ENCODE results near the gene ZBTB21. TPM values are rescaled to one million over a fixed set of nuclear protein-coding genes. Genes with fewer than 3 reads are reported as not detected.

The ZBTB21 gene
- polyA plus RNA-seq, 2 of the 4 experiments (the other 2 are of a cell fraction), result 5.4 to 13.1 TPM

- no peak for FAIRE-seq
- Histone ChIP-seq H3K27ac (no peak overlapping the region), H3K4me3 (no peak overlapping the region), H3K4me1 (no peaks in the 10 kb centered on the region), H3K4me2 (no peak overlapping the region), H3K9me3 (no peaks in the 10 kb centered on the region)
- CTCF ChIA-PET, result no interaction called here
- TF ChIP-seq SREBF2 (IDR thresholded peaks at IDR 0.05) (no peak), ELK1 (IDR thresholded peaks at IDR 0.05; ENCODE audit: low read depth, low read length) (no peak), POLR2A (IDR thresholded peaks at IDR 0.05; ENCODE audit: low read length) (no peak), ZC3H11A (IDR thresholded peaks at IDR 0.05) (no peak), SMC3 (IDR thresholded peaks at IDR 0.05) (no peak), PHF8 (IDR thresholded peaks at IDR 0.05; ENCODE audit: borderline replicate concordance, low read depth) (no peak), USF2 (IDR thresholded peaks at IDR 0.05) (no peak), RFX5 (IDR thresholded peaks at IDR 0.05) (no peak), EP300 (IDR thresholded peaks at IDR 0.05) (no peak), CTCF (IDR thresholded peaks at IDR 0.05) (no peak), KDM1A (IDR thresholded peaks at IDR 0.05; ENCODE audit: low read depth) (no peak), HEYL (CRISPR knock-in tag; IDR thresholded peaks at IDR 0.05) (no peak), RARB (CRISPR knock-in tag; IDR thresholded peaks at IDR 0.05) (no peak), POLR2AphosphoS2 (conservative IDR thresholded peaks at IDR 0.05; ENCODE audit: low read length) (no peak), ESRRA (IDR thresholded peaks at IDR 0.05; ENCODE audit: borderline replicate concordance, low read length) (no peak)
- WGBS (ENCODE audit: missing lambda C conversion rate), result 73% methylated on average over 6 of the region's 6 CpGs
- no peak for ATAC-seq
- POLR2A ChIA-PET, result no interaction called here
- DNase-seq (ENCODE audit: low read depth in 1 of 2, low spot score in 1 of 2), result no peak
Observed at GRCh38 chr21:42027085-42027821, 17.1 kb upstream of the ZBTB21 start.

GRCh38 chr21:42026082-42026435, 15.9 kb upstream of the ZBTB21 start:
- TF ChIP-seq POLR2A (IDR thresholded peaks at IDR 0.05; ENCODE audit: low read length) (no peak), MYC (IDR thresholded peaks at IDR 0.05; ENCODE audit: borderline replicate concordance, low read length) (no peak), ESRRA (IDR thresholded peaks at IDR 0.05; ENCODE audit: borderline replicate concordance, low read length) (no peak), RNF2 (IDR thresholded peaks at IDR 0.05; ENCODE audit: borderline replicate concordance, low read depth) (no peak), FOSL2 (IDR thresholded peaks at IDR 0.05) (no peak), FOSL2 (CRISPR knock-in tag; IDR thresholded peaks at IDR 0.05) (no peak), CBX8 (IDR thresholded peaks at IDR 0.05) (no peak), USF2 (IDR thresholded peaks at IDR 0.05) (no peak), GATA3 (IDR thresholded peaks at IDR 0.05; ENCODE audit: borderline replicate concordance) (no peak), TP53 (CRISPR knock-in tag; IDR thresholded peaks at IDR 0.05) (no peak), HOXB5 (CRISPR knock-in tag; IDR thresholded peaks at IDR 0.05) (no peak), SMC3 (IDR thresholded peaks at IDR 0.05) (no peak), EHMT2 (IDR thresholded peaks at IDR 0.05; ENCODE audit: low read depth) (no peak), BCL3 (IDR thresholded peaks at IDR 0.05) (no peak), RFX5 (IDR thresholded peaks at IDR 0.05) (no peak), ZC3H11A (IDR thresholded peaks at IDR 0.05) (no peak), NR3C1 (IDR thresholded peaks at IDR 0.05) (no peak)
- H3K4me3 ChIP-seq, result no peak overlapping the region
- FAIRE-seq, result no peak
- WGBS (ENCODE audit: missing lambda C conversion rate), result 83% methylated on average over 9 of the region's 9 CpGs
- ChIA-PET POLR2A (no interaction called here), CTCF (interaction anchor here (1.2 kb wide), 1 partner anchor 82 kb away, joined by 3 read pairs; no protein-coding TSS in a partner anchor)
- no peaks in the 10 kb centered on the region for H3K9me3 ChIP-seq
- H3K27ac ChIP-seq, result no peak overlapping the region
- DNase-seq (ENCODE audit: low read depth in 1 of 2, low spot score in 1 of 2), result no peak
- no peak overlapping the region for H3K4me2 ChIP-seq
- no peak for ATAC-seq
- H3K4me1 ChIP-seq, result no peaks in the 10 kb centered on the region

All from A549 (cell line).